BLaER1 treated with 17β-estradiol and CSF1 and Interleukin-3, amounts not matched to agents 10 nM and 100 nM (cell line): ENCODE data around the gene BACH2.
A peak's percentile ranks its signal among the peaks of the same experiment; 100 is the strongest.

ENCODE experiments used
- H3K27ac ChIP-seq, 11 experiments: shearing (Covaris generic); formaldehyde crosslinking; 2 replicates each; pipeline ENCODE4 v1.8.1; 2022
- H3K27me3 ChIP-seq, 11 experiments: shearing (Covaris generic); formaldehyde crosslinking; 2 replicates each; pipeline ENCODE4 v1.8.1; 2022
- H3K36me3 ChIP-seq, 11 experiments: shearing (Covaris generic); formaldehyde crosslinking; 2 replicates each; pipeline ENCODE4 v1.8.1; 2022
- H3K4me1 ChIP-seq, 10 experiments: shearing (Covaris generic); formaldehyde crosslinking; 2 replicates each; pipeline ENCODE4 v1.8.1; 2022
- H3K4me2 ChIP-seq, 11 experiments: shearing (Covaris generic); formaldehyde crosslinking; 2 replicates each; pipeline ENCODE4 v1.8.1; 2022
- H3K4me3 ChIP-seq, 10 experiments: shearing (Covaris generic); formaldehyde crosslinking; 2 replicates each; pipeline ENCODE4 v1.8.1; 2022
- H3K9ac ChIP-seq, 11 experiments: shearing (Covaris generic); formaldehyde crosslinking; 2 replicates each; pipeline ENCODE4 v1.8.1; 2022
- H3K9me3 ChIP-seq, 11 experiments: shearing (Covaris generic); formaldehyde crosslinking; replicated peaks in 1 of 11; 2 replicates each; pipeline ENCODE4 v1.8.1; 2022
- H4K20me1 ChIP-seq, 11 experiments: shearing (Covaris generic); formaldehyde crosslinking; 2 replicates each; pipeline ENCODE4 v1.8.1; 2022
- Cebpa-rat ChIP-seq, 11 experiments: shearing (Covaris generic); IDR thresholded peaks; 2 replicates each; pipeline ENCODE4 v1.8.1; 2022

The BACH2 gene

GRCh38 chr6:90190752-90191395 is 105.8 kb downstream of the BACH2 start:
- Histone ChIP-seq H3K9ac (no peak overlapping the region), H3K4me3 (no peak overlapping the region), H4K20me1 (peaks cover 0 to 52% (median 0%) of the 10 kb centered on the region in 11 experiments; a peak in 2 of 22 replicates), H3K9me3 (no peaks in the 10 kb centered on the region; a peak in 1 of 22 replicates), H3K27me3 (no peaks in the 10 kb centered on the region), H3K27ac (peak overlapping the region in 4 of 11 experiments; percentile 9 to 52 (median 38); a peak in 6 of 22 replicates), H3K36me3 (peaks cover 0 to 45% (median 0%) of the 10 kb centered on the region in 11 experiments; a peak in 6 of 22 replicates), H3K4me1 (peaks cover 15 to 43% (median 24%) of the 10 kb centered on the region in 10 experiments; a peak in 19 of 20 replicates), H3K4me2 (peak overlapping the region in 4 of 11 experiments; percentile 12 to 32 (median 26); a peak in 4 of 22 replicates)
- no peak for TF ChIP-seq Cebpa-rat (IDR thresholded peaks at IDR 0.05)

GRCh38 chr6:90190131-90190530 is 106.5 kb downstream of the BACH2 start:
- Histone ChIP-seq H3K4me1 (peaks cover 15 to 48% (median 26%) of the 10 kb centered on the region in 10 experiments; a peak in 19 of 20 replicates), H3K4me2 (no peak overlapping the region; a peak in 1 of 22 replicates), H3K9me3 (no peaks in the 10 kb centered on the region; a peak in 1 of 22 replicates), H3K9ac (no peak overlapping the region), H3K27me3 (no peaks in the 10 kb centered on the region), H4K20me1 (peaks cover 0 to 44% (median 0%) of the 10 kb centered on the region in 11 experiments; a peak in 2 of 22 replicates), H3K36me3 (peaks cover 0 to 42% (median 0%) of the 10 kb centered on the region in 11 experiments; a peak in 6 of 22 replicates), H3K27ac (no peak overlapping the region; a peak in 1 of 22 replicates), H3K4me3 (no peak overlapping the region)
- no peak for TF ChIP-seq Cebpa-rat (IDR thresholded peaks at IDR 0.05)

GRCh38 chr6:90187437-90188121 is 109.1 kb downstream of the BACH2 start:
- H3K27ac ChIP-seq, result peak overlapping the region in 9 of 11 experiments; percentile 57 to 75 (median 63); a peak in 18 of 22 replicates
- no peaks in the 10 kb centered on the region; a peak in 1 of 22 replicates for H3K9me3 ChIP-seq
- peak overlapping the region in 9 of 11 experiments; percentile 2 to 64 (median 38); a peak in 12 of 22 replicates for H3K9ac ChIP-seq
- H3K4me3 ChIP-seq, result peak overlapping the region in 1 of 10 experiments; percentile 42; a peak in 2 of 20 replicates
- peaks cover 0 to 48% (median 0%) of the 10 kb centered on the region in 11 experiments; a peak in 2 of 22 replicates for H4K20me1 ChIP-seq
- TF ChIP-seq Cebpa-rat (IDR thresholded peaks at IDR 0.05), result no peak
- peaks cover 0 to 51% (median 0%) of the 10 kb centered on the region in 11 experiments; a peak in 4 of 22 replicates for H3K36me3 ChIP-seq
- peaks cover 18 to 72% (median 44%) of the 10 kb centered on the region in 10 experiments; a peak in 19 of 20 replicates for H3K4me1 ChIP-seq
- H3K27me3 ChIP-seq, result no peaks in the 10 kb centered on the region
- peak overlapping the region; percentile 35 to 73 (median 60); a peak in 20 of 22 replicates for H3K4me2 ChIP-seq

GRCh38 chr6:90186637-90187371 is 109.8 kb downstream of the BACH2 start:
- peaks cover 0 to 59% (median 0%) of the 10 kb centered on the region in 11 experiments; a peak in 3 of 22 replicates for H3K36me3 ChIP-seq
- H3K4me2 ChIP-seq, result peak overlapping the region in 10 of 11 experiments; percentile 36 to 73 (median 60); a peak in 20 of 22 replicates
- H3K4me3 ChIP-seq, result peak overlapping the region in 2 of 10 experiments; percentile 6 to 42; a peak in 2 of 20 replicates
- 0 out of 22 replicates have a peak, but pooled peaks of 2 of the 11 experiments have one; percentile 14 for TF ChIP-seq Cebpa-rat (IDR thresholded peaks at IDR 0.05)
- peaks cover 0 to 55% (median 0%) of the 10 kb centered on the region in 11 experiments; a peak in 2 of 22 replicates for H4K20me1 ChIP-seq
- no peaks in the 10 kb centered on the region for H3K27me3 ChIP-seq
- peaks cover 18 to 72% (median 44%) of the 10 kb centered on the region in 10 experiments; a peak in 19 of 20 replicates for H3K4me1 ChIP-seq
- peak overlapping the region in 6 of 11 experiments; percentile 2 to 64 (median 47); a peak in 6 of 22 replicates for H3K9ac ChIP-seq
- no peaks in the 10 kb centered on the region; a peak in 1 of 22 replicates for H3K9me3 ChIP-seq
- H3K27ac ChIP-seq, result peak overlapping the region in 9 of 11 experiments; percentile 57 to 75 (median 63); a peak in 16 of 22 replicates

- Histone ChIP-seq H3K27ac (peak overlapping the region in 6 of 11 experiments; percentile 5 to 75 (median 26); a peak in 7 of 22 replicates), H3K4me3 (no peak overlapping the region), H3K36me3 (peaks cover 0 to 59% (median 0%) of the 10 kb centered on the region in 11 experiments; a peak in 4 of 22 replicates), H3K4me1 (peaks cover 18 to 67% (median 43%) of the 10 kb centered on the region in 10 experiments; a peak in 19 of 20 replicates), H3K4me2 (peak overlapping the region in 3 of 11 experiments; percentile 64 to 72 (median 71); a peak in 5 of 22 replicates), H3K9me3 (no peaks in the 10 kb centered on the region; a peak in 1 of 22 replicates), H4K20me1 (peaks cover 0 to 57% (median 0%) of the 10 kb centered on the region in 11 experiments; a peak in 2 of 22 replicates), H3K27me3 (no peaks in the 10 kb centered on the region), H3K9ac (no peak overlapping the region)
- TF ChIP-seq Cebpa-rat (IDR thresholded peaks at IDR 0.05), result no peak
Observed at GRCh38 chr6:90186026-90186425, 110.6 kb downstream of the BACH2 start.

GRCh38 chr6:90184334-90185298 is 112.0 kb downstream of the BACH2 start:
- no peaks in the 10 kb centered on the region for H3K27me3 ChIP-seq
- 0 out of 22 replicates have a peak overlapping the region, but pooled peaks of 1 of the 11 experiments have one; percentile 11 for H3K9ac ChIP-seq
- H3K4me3 ChIP-seq, result 0 out of 20 replicates have a peak overlapping the region, but pooled peaks of 2 of the 10 experiments have one; percentile 4 to 12
- no peaks in the 10 kb centered on the region; a peak in 1 of 22 replicates for H3K9me3 ChIP-seq
- no peak for TF ChIP-seq Cebpa-rat (IDR thresholded peaks at IDR 0.05)
- peaks cover 0 to 53% (median 0%) of the 10 kb centered on the region in 11 experiments; a peak in 1 of 22 replicates for H4K20me1 ChIP-seq
- H3K4me2 ChIP-seq, result peak overlapping the region in 8 of 11 experiments; percentile 15 to 72 (median 60); a peak in 13 of 22 replicates
- H3K27ac ChIP-seq, result peak overlapping the region in 6 of 11 experiments; percentile 25 to 60 (median 47); a peak in 11 of 22 replicates
- peaks cover 0 to 53% (median 0%) of the 10 kb centered on the region in 11 experiments; a peak in 4 of 22 replicates for H3K36me3 ChIP-seq
- H3K4me1 ChIP-seq, result peaks cover 18 to 59% (median 39%) of the 10 kb centered on the region in 10 experiments; a peak in 19 of 20 replicates
